ENCODE measurements around the gene GRID2.
"Not testable (repeated sequence)": the region's sequence is repeated elsewhere in the genome, so short reads cannot be mapped to it uniquely, and the experiment has no call there.

Gene GRID2

DNA sequence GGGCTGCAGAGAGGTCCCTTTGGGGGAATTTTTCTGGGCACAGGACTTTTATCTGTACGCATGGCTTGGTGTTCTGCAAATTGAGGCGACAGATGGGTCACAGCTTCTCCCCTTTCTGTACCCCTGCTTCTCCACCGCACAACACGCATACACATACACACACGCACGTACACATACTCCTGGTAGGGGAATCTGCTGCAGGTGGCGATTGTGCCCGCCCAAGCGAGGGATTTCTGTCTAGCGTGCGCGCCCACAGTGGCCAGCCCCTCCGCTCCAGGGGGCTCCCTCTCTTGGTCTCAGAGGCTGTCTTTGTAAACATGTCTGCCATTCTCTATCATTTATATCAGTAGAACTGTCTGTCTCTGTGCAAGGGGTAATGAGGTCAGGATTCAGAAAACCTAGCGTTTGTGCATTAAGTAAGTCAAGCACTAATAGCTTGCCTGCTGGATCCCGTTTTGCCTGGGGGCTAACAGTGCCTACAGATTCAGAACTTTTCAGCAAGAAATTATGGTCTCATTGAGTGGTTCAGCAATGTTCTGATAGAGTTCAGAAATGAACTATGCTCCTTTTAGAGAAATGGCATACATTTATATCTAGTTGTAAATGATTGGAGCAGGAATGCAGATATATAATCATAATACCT, 2.2 kb downstream of the GRID2 start:
- DNase-seq, result no peak

DNA sequence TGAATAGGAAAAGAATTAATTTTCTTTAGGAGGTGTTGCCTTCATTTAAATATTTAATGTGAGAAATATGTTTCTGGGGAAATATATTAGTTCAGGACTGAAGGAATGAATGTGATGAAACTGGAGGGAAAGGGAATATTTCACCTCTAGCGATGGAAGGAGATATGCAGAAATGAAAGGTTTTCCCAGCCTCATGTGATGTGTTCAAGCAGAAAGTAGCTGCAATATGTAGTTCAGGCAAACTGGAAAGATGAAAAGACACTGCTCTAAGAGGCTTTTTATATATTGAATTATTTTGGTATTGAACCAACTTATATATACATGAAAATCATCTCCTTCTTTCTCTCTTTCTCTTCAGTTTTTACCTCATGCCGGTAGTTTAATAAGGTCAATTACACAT, 3.4 kb downstream of the GRID2 start:
- DNase-seq, result no peak

DNA sequence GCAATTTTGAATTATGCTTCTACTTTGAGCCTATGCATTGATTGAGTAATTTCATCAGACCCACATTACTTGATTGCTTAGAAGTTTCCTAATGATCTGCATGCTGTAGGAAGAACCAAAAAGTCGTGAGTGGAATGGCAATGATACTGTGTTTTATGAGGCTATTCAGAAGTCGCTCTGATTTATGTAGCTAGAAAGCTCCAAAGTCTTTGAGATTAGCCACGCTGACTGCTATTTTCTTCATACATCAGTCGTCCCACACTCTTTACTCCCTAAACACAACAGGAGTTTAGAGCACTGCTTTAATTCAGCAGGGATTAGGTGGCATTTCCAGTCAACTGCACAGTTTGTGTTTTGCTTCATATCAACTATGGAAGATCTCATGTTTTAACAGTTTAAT, 4.1 kb downstream of the GRID2 start:
- no peak for DNase-seq

DNA sequence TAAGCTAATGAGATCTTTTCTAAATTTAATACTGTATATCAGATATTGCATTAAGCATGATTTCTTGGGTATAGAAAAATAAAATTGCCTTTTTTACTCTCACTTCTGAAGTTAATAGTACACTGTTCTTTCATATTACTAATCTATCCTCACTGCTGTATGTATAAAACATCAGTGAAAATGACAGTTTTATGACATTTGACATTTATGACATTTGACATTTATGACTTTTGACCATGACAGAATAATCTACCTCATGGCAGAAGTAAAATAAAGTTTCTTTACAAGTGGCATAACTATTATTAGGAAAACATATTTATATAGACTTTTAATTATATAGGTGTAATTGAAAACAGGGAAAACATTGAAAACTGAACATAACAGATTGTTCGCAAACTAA, 13.3 kb downstream of the GRID2 start:
- no peak for DNase-seq

DNA sequence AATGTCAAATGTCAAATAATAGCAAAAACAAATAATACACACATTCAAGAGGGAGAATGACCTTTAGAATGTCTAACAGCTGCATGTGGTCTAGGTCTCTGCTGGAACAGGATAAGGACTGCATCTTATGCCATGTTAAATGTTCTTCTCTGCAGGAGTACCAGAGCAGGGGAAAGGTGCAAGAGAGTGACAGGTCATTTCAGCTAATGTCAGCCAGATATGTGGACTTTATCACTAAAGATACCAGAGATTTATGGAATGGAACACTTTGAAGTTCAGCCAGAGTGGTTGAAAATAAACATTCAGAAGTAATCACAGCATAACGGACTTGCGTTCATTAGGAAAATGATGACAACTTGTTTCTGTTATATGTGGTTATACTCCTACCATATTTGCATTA, 24.3 kb downstream of the GRID2 start:
- DNase-seq, result no peak

DNA sequence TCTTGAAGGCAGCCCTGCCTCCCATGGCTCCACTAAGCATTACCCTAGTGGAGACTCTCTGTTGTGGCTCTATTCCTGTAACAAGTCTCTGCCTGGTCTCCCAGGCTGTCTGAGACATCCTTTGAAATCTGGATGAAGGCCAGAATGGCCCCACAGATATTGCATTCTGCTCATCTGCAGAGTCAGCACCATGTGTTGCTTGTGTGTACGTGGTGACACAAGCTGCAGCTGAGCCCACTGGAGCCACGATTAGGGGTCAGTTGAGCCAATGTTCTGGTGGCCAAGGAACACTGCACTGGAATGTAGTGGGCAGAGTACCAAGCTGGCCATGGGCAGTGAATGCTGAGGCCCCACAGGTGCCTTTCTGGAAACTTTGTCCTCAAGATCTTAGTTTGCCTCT, 29.2 kb downstream of the GRID2 start:
- no peak for DNase-seq

DNA sequence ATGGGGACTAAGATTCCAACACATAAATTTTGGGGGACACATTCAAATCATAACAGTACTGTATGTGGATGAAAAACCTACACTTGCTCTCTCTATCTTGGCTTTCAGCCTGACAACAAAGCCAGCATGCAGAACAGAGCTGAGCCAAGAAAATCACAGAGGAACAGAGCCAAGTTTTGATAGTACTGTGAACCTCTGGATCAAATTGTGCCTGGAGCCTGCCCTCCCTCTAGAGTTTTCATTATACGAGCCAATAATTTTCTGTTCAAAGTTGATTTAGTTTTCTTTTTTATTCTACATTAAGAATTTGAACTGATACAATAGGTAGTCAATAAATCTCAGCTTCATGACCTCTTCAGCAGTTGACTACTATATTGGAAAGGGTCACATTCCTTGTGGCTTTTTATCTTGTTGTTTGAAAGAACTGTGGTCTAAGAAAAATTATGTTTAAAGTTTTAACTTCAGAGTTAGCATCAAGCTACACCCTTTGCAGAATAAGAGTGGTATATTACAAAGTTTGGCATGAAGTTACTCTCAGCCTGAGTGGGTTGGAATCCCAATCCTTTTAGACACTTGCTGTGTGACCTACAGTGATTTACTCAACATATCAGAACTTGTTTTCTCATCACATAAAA, 31.1 kb downstream of the GRID2 start:
- DNase-seq, result no peak

DNA sequence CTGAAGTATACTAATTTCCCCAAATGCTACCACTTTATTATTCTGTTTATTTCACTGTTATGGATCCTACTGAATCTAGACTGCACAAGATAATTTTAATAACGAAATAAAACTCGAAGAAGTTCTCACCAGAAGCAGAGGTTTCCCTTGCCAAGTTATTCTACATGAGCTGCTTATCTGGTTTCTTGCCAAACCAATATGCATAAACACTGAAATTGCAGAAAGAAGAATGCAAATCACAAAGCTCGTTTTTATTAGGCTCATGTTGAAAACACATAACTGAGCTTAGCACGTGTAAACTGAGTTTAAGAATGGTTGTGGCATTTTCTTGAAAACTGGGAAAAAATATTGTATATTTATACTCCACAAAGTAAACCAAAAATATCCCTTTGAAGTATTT, 35.9 kb downstream of the GRID2 start:
- no peak for DNase-seq

DNA sequence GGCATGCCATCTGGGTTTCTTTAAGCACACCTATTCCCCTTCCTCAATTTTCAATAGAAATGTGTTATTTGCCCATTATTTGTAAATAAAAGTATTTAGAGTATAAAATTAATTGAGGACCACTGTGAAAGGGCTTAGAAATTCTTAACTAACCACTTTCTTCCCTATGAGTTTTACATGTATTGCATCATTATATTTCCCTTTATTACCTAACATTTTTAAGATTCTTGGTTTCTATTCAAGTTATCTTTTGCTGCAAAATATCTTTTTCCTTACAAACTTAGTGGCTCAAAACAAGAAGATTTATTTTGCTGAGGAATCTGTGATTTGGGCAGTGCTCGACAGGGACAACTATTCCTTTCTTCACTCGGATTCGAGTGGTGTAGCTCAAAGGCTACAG, 40.5 kb downstream of the GRID2 start:
- DNase-seq, result no peak

DNA sequence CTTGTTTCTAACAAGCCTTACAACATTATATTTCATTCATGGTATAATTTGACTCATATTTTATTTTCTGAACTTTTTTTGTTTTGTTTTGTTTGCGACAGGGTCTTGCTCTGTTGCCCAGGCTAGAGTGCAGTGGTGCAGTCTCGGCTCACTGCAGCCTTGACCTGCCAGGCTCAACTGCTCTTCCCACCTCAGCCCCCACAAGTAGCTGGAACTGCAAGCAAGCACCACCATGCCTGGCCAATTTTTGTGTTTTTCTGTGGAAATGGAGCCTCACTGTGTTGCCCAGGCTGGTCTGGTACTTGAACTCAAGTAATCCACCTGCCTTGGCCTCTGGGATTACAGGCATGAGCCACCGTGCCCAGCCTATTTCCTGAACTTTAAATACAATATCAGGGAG, 42.5 kb downstream of the GRID2 start:
- DNase-seq, result no peak

DNA sequence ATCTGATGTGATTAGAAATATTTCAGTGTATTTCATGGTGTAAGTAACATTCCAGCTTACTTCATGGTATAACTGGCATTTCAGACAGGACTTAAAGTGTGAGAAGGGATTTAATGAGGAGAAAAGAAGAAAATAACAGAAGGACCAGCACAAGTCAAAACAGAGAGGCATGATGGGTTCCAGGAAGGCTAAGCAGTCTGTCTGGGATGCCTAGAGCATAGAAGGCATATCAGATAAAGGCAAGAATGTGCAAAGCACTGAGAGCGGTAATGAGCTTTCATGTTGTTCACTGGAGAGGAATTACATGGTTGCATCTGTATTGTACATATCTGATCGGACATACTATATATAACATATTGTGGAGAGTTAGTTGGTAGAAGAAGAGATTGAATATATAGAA, 54.2 kb downstream of the GRID2 start:
- DNase-seq, result no peak

DNA sequence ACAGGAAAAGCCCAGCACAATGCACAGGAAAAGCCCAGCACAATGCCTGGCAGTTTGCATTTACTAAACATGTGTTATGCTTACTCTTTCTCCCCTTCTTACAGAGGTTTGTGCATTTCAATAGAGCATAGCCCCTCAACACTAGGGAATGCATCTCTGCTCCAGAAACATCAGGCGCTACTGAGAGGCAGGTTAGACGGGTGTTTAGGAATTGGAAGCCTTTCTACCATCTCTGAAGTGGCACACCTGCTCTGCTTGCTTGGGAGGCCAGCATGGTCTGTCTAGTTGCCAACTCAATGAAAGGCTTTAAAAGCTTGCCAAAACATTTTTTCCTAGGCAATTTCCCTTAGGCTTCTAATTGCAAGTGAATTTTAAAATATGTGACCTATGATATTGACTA, 55.7 kb downstream of the GRID2 start:
- peak; percentile 6 for DNase-seq

DNA sequence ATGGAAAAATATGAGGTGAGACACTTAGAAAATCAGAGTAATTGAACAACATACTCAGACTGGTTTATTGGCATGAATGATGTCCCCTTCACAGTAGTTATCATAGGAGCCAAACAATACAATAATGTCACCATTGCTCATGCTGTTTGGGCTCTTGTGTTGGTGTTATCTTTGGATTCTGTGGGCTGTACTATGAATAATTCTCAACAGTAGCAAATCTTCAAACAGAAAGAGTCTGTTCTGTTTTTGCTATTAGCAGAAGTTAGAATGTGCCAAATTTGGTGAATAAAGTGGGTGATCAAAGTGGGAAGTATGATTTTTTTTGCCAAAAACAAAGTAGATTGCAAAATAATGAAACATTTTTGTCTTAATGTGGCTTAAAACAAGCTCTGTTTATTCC, 58.3 kb downstream of the GRID2 start:
- DNase-seq, result no peak

DNA sequence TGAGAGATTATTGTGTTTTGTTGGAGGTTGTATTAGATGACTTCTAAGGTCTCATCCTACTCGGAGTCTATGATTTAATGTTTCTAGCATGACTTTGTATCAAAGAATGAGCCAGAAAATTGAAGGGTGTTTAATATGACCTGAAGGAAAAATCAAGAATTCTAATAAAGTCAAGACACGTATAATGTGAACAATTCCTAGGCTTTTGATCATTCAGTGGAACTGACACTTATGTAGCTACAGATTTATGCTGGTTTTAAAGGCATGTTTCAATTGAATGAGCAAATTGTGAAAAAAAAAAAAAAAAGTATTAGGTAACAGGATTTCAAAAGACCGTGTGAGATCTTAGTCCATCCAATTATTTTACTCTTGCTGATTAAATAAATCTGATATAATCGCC, 64.9 kb downstream of the GRID2 start:
- DNase-seq, result no peak

DNA sequence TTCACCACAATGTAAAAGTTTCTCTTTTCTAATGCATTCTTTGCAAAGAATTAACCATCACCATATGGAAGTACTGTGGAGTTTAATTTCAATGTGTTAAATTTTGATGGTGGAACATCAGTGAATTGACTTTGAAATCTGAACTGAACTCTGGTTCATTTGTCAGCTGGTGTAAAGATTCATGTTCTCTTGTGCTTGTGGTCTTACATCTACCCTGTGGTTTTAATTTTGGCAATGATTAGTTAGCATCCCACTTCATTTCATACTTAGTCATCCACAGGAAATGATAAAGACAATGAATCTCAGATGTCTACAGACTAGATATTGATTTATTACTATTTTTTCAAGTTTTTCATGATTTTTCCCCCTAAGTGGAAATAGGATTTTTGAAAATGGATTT, 77.8 kb downstream of the GRID2 start:
- DNase-seq, result no peak

DNA sequence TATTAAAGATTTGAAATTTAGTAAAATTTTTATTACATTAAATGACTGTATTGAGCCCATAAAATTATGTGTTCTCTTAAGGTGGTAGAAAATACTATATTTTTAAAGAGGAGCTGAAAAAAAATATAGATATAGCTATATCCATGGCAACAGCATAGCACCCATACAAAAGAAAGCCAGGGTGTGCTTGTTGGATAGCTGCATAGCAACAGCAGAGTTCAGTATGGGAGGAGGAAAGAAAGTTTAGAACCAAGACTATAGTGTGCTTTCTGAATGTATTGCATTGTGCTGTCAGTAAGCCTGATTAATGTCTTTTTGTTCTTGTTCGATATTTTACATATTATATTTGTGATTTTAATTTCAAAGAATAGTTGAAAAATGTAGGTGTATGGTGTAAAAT, 78.4 kb downstream of the GRID2 start:
- no peak for DNase-seq

DNA sequence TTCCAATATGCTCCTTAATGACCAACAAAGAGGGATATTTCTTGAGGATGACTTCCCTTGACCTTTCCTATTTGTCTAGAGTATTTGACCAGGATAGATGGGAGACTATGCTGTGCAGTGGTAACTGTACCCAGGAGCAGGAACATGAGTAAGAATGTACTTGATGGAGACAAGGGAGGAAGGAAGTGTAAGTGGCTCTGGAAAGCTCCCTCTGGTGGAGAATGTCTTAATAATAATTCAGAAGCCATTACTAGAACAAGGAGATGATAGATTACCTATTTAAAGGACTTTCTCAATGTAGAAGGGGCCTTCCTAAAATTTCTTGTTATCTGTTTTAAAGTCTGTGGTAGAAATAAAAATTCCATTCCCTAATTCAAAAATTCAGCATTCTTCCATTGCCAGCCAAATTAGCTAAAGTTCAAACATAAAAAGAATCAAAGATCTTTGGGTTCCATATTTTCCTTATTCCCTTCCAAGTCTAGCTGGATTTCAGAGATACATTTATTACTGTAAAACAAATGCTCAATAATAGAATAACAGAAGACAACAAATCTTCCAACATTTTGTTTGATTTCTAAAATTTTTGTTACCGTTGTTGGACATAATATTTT, 83.8 kb downstream of the GRID2 start:
- DNase-seq, result no peak

DNA sequence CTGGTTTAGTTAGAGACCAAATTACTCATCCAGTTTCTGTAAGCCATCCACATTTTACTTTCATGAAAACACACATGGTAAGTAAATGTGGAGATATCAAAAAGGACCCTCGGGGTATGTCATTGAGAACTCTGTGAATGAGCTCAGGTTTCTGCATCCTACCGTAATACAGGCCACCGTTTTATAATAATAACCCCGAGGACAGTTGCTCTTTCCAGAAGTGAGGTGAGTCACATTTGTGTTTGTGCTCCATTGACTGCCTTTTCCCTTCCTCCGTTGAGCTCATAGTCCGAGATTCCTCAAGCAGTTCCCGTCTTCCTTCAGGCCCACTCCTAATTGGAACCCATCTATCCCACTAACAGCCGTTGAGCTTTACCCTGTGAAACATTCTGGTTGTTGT, 95.3 kb downstream of the GRID2 start:
- no peak for DNase-seq

DNA sequence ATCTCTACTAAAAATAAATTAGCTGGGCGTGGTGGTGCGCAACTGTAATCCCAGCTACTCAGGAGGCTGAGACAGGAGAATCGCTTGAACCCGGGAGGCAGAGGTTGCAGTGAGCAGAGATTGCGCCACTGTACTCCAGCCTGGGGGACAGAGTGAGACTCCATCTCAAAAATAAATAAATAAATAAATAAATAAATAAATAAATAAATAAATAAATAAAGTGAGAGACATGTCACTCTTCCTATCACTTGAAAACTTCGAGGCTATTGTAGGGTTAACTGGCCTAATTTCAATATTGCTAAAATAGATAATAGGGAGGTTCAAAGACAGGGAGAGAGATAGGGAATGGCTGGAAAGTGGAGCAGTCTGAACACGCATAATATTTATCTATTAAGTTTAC, 99.8 kb downstream of the GRID2 start:
- DNase-seq, result not testable (repeated sequence)

DNA sequence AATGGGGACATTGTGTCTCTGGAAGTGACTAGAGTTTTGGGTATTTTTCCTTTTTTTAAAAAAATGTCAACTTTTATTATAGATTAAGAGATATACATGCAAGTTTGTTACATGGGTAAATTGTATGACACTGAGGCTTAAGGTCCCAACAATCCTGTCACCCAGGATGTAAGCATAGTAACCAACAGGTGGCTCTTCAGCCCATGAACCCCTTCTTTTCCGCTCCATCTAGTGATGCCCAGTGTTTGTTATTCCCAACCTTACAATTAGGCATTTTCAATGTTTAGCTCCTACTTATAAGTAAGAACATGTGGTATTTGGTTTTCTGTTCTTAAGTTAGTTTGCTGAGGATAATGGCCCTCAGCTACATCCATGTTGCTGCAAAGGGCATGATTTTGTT, 102.7 kb downstream of the GRID2 start:
- no peak for DNase-seq

DNA sequence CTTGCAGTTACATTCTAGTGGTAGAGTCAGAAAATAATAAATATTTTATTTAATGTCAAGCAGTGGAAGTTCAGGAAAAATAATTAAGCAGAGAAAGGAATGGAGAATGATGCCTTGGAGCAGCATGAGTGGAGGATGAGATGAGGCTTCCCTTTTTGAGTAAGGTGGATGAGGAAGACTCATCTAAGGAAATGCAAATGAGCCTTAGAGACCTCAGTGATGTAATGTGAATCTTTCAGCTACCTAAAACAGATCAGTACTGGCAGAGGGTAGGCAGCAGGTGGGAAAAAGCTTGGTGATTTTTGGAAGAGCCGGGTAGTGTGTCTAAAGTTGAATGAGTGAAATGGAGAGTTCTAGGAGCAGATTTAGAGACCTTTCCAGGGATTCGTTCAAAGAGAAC, 118.2 kb downstream of the GRID2 start:
- no peak for DNase-seq

DNA sequence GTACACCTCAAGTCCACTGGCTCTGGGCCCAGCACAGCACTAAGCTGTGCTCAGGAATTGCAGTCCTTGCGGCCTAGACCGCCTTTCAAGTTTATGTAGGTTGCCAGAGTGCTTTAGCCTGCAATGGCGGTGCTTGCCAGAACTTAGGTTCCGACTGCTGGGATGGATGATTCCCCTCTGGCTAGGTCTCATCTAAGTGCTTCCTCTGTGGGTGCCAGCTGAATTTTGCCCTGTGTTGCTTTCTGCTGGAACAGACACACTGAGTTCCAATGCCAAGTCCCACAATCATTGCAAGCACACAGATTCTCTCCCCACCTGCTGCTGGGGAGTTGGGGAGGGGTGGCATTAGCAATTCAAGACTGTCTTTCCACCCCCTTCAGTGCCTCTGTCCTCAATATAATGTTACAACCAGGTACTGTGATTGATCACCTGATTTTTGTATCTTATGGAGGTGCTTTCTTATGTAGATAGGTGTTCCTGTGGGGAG, 129.5 kb downstream of the GRID2 start:
- no peak for DNase-seq

DNA sequence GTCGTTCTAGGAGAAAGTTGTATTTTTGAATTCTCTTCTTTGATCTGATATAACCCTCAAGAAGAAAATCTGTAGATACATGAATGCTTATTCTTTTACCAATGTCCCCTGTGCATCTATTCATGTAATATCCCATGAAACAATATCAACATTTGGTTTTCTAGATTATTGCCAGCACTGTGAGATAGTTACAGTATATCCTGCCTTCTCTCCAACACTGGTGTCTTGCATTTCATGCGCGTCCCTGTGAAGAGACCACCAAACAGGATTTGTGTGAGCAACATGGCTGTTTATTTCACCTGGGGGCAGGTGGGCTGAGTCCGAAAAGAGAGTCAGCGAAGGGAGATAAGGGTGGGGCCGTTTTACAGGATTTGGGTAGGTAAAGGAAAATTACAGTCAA, 135.0 kb downstream of the GRID2 start:
- not testable (repeated sequence) for DNase-seq

DNA sequence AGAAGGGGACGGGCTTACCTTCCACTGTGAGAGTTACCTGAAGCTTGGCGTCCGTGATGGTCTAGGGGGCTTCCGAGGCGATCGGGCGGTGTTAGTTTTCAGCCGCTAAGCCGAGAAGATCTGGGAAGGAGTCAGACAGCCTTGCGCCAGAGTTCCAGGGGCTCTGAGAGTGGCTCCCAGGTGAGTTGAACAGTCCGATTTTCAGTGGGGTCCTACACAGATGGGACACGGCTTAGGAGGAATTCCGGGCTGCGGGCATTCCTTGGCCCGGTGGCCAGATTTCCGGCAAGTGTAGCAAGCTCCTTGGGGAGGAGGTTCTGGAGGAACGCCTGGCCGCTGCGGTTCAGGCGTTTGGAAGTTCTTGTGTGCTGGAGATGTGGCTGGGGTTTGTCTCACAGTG, 138.4 kb downstream of the GRID2 start:
- not testable (repeated sequence) for DNase-seq
